ENCODE results near the gene REXO1. TPM values are rescaled to one million over a fixed set of nuclear protein-coding genes. Genes with fewer than 3 reads are reported as not detected.

REXO1 gene
- total and polyA plus RNA-seq, 8 donors, result 16.9 to 30.8 (median 24.4) TPM

DNA sequence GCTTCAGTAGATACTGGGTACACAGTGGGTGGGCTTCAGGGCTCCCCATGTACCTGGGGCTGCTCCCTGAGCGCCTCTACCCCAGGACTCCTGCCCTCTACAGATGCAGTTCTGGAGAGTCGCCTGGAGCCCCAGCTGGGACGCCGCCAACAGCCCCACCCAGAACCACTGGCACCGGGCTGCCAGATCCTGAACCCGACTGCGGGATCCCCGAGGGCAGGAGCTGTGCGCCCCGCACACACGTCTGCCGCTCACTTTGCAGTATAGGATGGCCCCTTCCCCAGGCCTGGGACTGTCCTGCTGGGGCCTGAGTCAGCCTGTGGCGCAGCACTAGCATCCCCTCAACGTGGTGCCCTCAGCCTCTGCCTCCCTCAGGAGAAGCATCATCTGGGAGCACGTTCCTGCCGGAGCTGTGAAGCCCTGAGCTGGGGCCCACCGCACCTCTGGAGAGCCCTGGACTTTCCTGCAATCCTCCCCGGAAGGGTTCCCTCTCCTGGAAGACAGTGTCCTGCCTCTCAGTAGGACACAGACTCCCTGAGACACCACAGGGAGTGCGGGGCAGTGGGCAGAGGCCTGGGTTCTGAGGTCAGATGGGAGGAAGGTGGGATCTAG, 3.7 kb downstream of the REXO1 start:
- H3K4me1 ChIP-seq, result peaks cover 16 to 88% of the 10 kb centered on the region in 2 donors
- TF ChIP-seq, protein P1, sequence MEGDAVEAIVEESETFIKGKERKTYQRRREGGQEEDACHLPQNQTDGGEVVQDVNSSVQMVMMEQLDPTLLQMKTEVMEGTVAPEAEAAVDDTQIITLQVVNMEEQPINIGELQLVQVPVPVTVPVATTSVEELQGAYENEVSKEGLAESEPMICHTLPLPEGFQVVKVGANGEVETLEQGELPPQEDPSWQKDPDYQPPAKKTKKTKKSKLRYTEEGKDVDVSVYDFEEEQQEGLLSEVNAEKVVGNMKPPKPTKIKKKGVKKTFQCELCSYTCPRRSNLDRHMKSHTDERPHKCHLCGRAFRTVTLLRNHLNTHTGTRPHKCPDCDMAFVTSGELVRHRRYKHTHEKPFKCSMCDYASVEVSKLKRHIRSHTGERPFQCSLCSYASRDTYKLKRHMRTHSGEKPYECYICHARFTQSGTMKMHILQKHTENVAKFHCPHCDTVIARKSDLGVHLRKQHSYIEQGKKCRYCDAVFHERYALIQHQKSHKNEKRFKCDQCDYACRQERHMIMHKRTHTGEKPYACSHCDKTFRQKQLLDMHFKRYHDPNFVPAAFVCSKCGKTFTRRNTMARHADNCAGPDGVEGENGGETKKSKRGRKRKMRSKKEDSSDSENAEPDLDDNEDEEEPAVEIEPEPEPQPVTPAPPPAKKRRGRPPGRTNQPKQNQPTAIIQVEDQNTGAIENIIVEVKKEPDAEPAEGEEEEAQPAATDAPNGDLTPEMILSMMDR (IDR thresholded peaks at IDR 0.05), result no peak
- no peaks in the 10 kb centered on the region for H3K27me3 ChIP-seq
- intact Hi-C loops (cut with DNase I), result no loop called here
- DNase-seq (peak in 1 of 4 donors; percentile 67), ATAC-seq (no peak)
- H3K4me3 ChIP-seq, result no peak overlapping the region
- peaks cover 0 to 23% of the 10 kb centered on the region in 2 donors for H3K36me3 ChIP-seq
- no peak overlapping the region for H3K27ac ChIP-seq
- no peaks in the 10 kb centered on the region for H3K9me3 ChIP-seq

GRCh38 chr19:1843646-1844394, 4.5 kb downstream of the REXO1 start:
- TF ChIP-seq, protein P1 (IDR thresholded peaks at IDR 0.05), result no peak
- peaks cover 16 to 89% of the 10 kb centered on the region in 2 donors for H3K4me1 ChIP-seq

GRCh38 chr19:1843116-1843515, 5.2 kb downstream of the REXO1 start:
- intact Hi-C loops (cut with DNase I), result no loop called here
- DNase-seq, result no peak
- Histone ChIP-seq H3K9me3 (no peaks in the 10 kb centered on the region), H3K36me3 (peaks cover 0 to 23% of the 10 kb centered on the region in 2 donors), H3K4me3 (no peak overlapping the region), H3K27ac (no peak overlapping the region), H3K27me3 (no peaks in the 10 kb centered on the region), H3K4me1 (peaks cover 16 to 88% of the 10 kb centered on the region in 2 donors)
- TF ChIP-seq, protein P1 (IDR thresholded peaks at IDR 0.05), result no peak
- no peak for ATAC-seq

More at GRCh38 chr19:1843646-1844394, 4.5 kb downstream of the REXO1 start:
- no peaks in the 10 kb centered on the region for H3K27me3 ChIP-seq
- H3K36me3 ChIP-seq, result peaks cover 0 to 23% of the 10 kb centered on the region in 2 donors
- no peak overlapping the region for H3K4me3 ChIP-seq
- ATAC-seq (no peak), DNase-seq (peak in 1 of 4 donors; percentile 68)
- H3K9me3 ChIP-seq, result no peaks in the 10 kb centered on the region
- intact Hi-C loops (cut with DNase I), result no loop called here
- H3K27ac ChIP-seq, result no peak overlapping the region

- H3K4me3 ChIP-seq, result peak overlapping the region in 1 of 2 donors; percentile 21
- H3K36me3 ChIP-seq, result peaks cover 0 to 23% of the 10 kb centered on the region in 2 donors
- DNase-seq, result no peak
- no peaks in the 10 kb centered on the region for H3K9me3 ChIP-seq
- ATAC-seq, result no peak
- H3K4me1 ChIP-seq, result peaks cover 2 to 89% of the 10 kb centered on the region in 2 donors
- TF ChIP-seq, protein P1 (IDR thresholded peaks at IDR 0.05), result no peak
- peak overlapping the region; percentile 26 to 53 for H3K27ac ChIP-seq
- H3K27me3 ChIP-seq, result no peaks in the 10 kb centered on the region
- intact Hi-C loops (cut with DNase I), result no loop called here
These were observed 6.9 kb downstream of the REXO1 start for GRCh38 chr19:1841209-1841924.

Data from left lung (tissue), 10 donors.